ENCODE measurements around the gene PIK3CB. TPM values are rescaled to one million over a fixed set of nuclear protein-coding genes. Genes with fewer than 3 reads are reported as not detected.

Gene PIK3CB
- total and polyA plus RNA-seq, 2 of the 8 experiments (the other 6 are each of a cell fraction or from before 2014, with no cell fraction given): 8.3 to 35.2 TPM

DNA sequence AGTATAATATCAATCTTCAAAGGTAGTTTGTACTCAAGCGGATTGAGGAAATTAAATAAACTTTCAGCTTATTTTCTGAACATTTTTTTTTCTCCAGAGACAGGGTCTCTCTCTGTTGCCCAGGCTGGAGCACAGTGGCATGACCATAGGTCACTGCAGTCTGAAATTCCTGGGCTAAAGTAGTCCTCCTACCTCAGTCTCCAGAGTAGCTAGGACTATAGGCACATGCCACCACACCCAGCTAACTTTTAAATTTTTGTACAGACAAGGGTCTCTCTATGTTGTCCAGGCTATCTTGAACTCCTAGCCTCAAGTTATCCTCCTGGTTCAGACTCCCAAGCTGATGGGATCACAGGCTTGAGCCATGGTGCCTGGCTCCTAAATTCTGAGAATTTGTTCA lies 129.1 kb downstream of the PIK3CB start (continued):
- no peak for TF ChIP-seq TEAD4 (IDR thresholded peaks at IDR 0.05; ENCODE audit: low read depth, low read length)
- no peak for TF ChIP-seq SP1 (IDR thresholded peaks at IDR 0.05; ENCODE audit: low read depth, low read length)
- TF ChIP-seq YY1 (IDR thresholded peaks at IDR 0.05; ENCODE audit: low read depth, low read length): no peak
- TF ChIP-seq ZNF274 (IDR thresholded peaks at IDR 0.05; ENCODE audit: borderline replicate concordance, extremely low read depth, low read length): no peak
